AG09319 (cell line): ENCODE measurements around the gene SRBD1.

Experiments used
- DNase-seq: peaks from one replicate; pipeline ENCODE4 v3.0.0-alpha.2; 2010; ENCODE audit warnings: low read depth; ENCODE audit errors: extremely low read depth
- CTCF ChIP-seq: IDR thresholded peaks from 2 replicates; pipeline ENCODE4 v1.5.1; 2011; ENCODE audit warnings: low read depth, mild to moderate bottlenecking, inconsistent platforms, low read length, moderate library complexity

SRBD1 gene

GRCh38 chr2:45415534-45416123 lies 195.4 kb downstream of the SRBD1 start:
- DNase-seq: no peak
- TF ChIP-seq CTCF: no peak

- DNase-seq: no peak
Measured at GRCh38 chr2:45412754-45413379, 198.2 kb downstream of the SRBD1 start.

GRCh38 chr2:45409677-45410076 lies 201.4 kb downstream of the SRBD1 start:
- no peak for DNase-seq
- TF ChIP-seq CTCF: no peak

More at GRCh38 chr2:45412754-45413379, 198.2 kb downstream of the SRBD1 start:
- TF ChIP-seq CTCF: no peak

DNA sequence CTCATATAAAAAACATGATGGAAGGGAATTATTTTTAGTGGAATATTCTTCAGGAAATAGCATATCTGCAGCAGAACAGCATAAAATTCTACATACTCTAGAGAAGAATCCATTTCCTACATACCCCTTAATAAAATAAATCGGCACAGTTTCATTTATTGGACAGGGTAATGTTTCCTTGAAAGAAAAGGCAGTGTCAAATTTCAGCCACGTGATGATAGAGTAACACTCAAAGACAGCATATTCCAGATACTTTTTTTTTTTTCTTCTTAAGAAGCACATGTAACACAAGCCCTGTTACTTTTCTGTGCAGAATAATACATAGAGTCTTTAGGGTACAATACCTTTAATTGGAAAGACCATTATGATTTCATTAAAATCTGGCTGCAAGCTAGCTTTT lies 204.4 kb downstream of the SRBD1 start:
- no peak for DNase-seq

GRCh38 chr2:45404807-45405297 lies 206.2 kb downstream of the SRBD1 start:
- TF ChIP-seq CTCF: no peak
- DNase-seq: no peak

More for the DNA sequence above, 204.4 kb downstream of the SRBD1 start:
- TF ChIP-seq CTCF: no peak

DNA sequence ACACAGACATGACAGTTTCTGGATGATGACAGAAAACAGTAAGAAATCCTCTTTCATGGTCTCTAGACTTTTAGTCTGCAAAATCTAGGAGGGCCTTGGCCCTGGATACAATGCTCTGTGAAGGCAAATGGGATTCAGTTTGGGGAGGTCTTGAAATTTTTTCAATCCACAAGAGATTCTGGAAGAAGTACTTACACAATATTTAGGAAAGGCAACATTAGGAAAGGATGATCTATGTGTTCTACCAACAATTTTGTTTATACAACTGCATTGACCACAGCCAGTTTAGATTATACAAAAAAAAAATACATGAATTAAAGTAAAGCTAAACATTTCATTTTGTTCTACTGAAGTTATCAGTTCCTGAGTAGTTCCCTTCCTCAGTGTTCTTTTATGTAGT lies 208.0 kb downstream of the SRBD1 start:
- no peak for TF ChIP-seq CTCF
- DNase-seq: no peak

GRCh38 chr2:45401431-45401922 lies 209.6 kb downstream of the SRBD1 start:
- no peak for DNase-seq
- TF ChIP-seq CTCF: no peak
